Mesenteric fat pad (tissue), 1 donor: ENCODE results near the gene HEMK1. TPM values are rescaled to one million over a fixed set of nuclear protein-coding genes. Genes with fewer than 3 reads are reported as not detected.

ENCODE experiments used
- DNase-seq: peaks from one replicate; pipeline ENCODE4 v3.0.0-alpha.2; 2020; ENCODE audit warnings: low spot score
- total RNA-seq: library from RNA; stranded (reverse); fragmentation: NEBNext Ultra II Directional; extraction: Animal tissue kit (Norgen Biotek cat#: 25700); gene quantifications from one replicate; pipeline ENCODE4 v1.2.1, GENCODE V29; 2021
- donor health status: DM: yes; HTN: yes; CAD: no.

HEMK1 gene
- total RNA-seq, 1 donor from 2014 or later: 15.5 TPM

DNA sequence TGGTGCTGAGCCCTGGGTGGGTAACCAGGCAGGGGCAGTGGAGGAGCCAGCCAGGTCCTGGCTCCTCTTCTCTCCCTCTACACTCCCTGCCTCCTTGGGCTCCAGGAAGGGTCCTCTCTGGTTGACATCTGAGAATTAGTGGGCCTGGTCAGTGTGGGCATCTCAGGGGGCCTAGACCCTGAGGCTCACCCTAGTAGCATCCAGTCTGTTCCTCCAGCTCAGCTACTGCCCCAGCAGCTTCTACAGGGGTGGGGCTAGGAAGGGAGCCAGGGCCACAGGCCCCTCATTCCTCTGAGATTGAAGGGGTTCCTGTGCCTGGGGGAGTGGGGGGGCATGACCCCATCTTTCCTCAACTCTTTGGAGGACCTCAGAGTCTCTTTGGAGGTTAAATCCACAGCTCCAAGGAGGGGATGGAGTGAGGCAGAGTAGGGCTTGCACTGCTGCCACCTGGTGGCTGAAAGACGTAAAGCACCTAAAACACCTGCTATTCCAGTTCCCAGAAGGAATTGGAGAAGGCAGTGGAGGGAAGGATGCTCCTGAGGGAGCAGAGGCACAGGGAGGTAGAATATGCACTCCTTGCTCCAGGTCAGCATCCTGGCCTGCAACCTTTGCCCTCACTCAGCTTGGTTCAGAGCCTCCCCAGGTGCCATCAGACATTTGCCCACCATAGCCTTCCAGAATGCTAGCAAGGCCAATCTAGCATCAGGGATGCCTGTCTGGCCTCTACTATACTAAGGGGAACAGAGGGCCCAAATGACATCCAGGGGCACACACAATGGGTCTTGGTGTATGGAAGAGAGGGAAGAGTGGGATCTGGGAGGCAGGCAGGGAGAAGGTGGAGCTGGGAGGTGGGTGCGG lies 26.9 kb upstream of the HEMK1 start:
- DNase-seq: no peak

DNA sequence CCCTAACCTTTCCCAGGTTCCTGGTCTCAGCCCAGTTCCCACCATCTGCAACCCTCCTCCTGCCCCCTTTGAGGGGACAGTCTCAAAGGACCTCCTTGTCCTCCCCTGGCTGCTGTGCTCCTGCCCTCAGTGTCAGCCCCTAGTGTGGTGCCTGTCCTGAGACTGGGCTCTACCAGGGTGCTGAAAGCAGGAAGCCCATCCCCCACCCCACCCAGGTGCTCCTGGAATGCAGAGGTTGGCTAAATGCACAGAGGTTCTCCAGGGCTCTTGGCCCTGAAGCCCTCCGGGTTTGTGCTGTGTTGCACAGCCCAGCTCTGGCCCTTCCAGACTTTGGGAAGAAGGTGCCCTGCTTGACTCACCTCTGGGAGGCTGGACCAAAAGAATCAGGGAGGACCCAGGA lies 23.5 kb upstream of the HEMK1 start:
- no peak for DNase-seq

DNA sequence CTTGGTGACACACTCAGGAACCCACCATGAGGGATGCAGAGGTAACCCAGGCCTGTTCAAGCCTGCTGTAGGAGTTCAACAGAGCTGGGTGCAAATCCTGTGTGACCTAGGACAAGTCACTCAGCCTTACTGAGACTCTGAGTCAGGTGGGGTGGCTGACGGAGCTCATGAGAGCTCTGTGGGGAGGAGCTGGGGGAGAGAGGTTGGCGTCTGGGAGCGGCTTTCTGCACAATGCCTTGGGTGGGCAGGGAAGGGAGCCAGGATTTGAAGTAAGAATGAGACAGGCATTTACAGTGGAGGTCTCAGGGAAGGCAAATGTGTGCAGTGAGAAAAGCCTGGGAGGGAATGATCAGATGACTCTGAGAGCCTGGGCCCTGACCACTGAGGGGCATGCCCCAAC lies 20.1 kb upstream of the HEMK1 start:
- no peak for DNase-seq

DNA sequence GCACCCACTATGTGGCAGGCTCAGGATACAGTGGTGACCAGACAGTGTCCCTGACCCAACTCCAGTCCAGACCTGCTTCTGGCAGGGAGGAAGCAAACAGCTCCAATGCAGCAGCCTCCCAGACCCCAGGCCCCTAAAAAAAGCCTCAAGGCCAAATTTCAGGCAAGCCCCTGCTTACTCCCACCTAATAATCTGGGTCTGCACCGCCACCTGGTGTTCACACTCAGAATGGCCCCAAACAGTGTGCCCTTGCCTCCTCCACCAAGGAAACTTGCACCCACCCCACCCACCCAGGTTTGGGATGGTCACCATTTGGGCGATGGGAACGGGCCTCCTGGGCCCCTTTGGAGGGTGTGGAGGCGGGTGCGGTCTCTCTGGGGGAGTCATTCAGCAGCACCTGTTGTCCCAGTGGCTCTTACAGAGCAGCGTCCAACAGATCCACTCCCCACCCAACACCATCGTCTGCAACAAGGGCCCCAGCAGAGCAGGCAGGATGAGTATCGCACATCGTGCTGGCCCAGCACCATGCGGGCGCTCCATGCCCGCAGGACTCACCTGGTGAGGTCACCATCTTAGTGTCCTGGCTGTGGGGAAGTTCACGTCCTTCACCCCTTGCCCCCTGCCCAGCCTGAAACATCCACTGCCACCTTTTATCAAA lies 19.1 kb upstream of the HEMK1 start:
- DNase-seq: no peak

DNA sequence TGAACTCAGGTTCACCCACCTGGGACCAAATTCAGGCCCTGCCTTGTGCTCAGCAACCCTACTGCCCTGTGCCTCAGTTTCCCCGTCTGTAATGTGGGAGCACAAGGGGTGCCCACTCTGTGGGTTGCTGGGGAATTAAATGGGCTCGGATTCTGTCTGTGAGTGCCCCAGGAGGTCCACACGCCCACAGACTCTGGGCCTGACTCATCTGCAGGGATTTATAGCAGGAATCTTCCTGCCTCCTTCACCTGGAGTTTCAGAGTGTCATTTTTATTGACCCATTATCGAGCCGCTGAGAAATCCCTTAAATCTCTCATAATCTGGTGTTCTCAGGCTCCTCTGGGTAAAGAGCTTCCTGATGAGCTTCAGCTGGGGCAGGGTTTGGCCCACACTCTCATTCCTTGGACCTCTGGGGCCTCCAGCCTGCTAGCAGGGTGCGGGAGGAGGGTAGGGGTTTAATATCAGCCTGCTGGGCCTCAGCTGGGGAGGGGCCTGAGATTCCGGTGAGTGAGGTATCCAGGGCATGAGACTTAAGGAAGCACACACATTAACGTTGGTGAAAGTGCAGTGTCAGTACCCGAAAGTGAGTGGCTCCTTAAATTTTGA lies 18.2 kb upstream of the HEMK1 start:
- DNase-seq: no peak

DNA sequence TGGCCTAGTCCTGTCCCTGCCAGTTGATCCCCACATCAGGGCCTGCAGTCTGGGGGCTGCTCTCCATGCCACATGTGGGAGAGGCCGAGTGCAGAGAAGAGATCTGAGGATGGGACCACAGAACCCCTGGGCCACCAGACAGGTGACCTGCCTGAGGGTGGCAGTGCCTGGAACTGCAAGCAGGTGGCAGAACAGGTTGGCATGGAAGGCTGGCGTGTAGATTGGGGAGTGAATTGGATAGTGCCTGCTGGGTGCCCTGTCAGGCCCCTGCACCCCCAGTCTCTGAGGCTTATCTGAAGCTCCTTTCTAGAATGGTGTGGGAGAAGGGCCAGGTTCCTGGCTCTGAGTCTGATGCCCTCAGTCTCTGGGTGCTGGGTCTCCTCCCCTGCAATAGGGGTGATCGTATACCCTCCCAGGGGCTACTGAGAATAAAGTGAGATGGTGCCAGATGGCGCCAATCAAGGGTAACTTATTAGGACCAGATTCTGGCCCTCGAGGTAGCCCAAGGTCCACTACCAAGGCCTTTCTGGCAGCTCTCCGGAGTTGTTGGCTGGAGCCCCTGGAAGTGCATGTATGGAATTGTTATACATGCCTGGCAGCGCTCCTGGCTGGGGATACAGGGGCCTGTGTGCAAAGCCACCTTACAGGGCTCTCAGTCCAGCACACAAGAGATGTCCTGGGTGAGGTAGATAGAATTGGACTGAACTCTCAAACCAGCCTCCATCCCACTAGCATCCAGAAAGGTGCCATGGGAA lies 17.5 kb upstream of the HEMK1 start:
- no peak for DNase-seq

DNA sequence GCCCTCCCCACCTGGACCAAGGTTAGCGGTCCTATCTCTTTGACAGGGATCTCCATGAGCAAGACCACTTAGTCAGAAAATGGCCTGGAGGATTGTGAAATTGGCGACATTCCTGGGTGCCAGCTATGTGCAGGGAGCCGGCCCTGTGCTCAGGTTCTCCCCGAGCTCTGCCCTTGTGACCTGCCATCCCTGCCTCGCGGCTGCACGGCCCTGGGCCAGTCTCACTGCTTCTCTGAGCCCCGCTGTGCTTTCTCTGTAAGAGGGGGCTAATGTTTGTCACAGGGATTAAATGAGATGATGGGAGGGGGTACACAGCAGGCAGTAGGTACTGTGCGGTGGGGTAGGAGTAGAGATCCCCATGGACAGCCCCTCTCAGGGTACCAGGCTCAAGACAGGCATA lies 16.7 kb upstream of the HEMK1 start:
- no peak for DNase-seq

DNA sequence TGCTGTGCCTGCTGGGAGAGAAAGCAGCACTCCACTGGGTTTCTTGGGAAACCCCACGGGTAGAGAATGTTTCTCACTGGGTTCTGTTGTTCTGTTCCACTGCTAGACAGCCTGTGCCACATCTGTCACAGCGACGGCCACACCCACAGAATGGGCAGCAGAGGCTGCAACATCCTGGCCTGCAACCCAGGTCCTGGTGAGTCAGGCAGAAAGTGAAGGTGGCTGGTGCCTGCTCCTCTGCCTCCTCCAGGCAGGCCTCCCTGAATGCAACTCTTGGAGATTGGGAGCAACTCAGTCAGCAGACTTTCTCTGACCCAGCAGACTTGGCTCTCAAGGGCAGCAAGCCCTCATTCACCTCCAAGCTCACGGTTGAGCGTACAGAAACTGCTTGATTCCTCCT lies 14.8 kb upstream of the HEMK1 start:
- DNase-seq: no peak

DNA sequence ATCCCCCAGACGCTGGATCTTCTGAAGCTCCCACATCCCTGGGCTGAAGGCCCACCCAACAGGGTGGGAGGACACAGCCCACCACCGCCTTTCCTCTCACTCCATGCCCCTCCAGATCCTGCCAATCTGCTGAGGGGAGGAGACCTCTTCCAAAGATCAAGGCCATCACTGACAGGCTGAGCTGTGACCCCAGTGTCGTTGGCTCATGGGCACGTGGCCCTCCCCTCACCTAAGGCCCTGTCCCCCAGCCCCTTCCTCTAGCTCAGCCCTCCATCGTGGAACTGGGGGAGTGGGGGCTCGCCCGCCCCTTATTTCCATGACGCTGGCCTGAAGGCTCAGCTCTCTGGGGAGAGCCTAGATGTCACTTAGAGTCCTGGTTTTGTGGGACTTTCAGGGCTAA lies 12.2 kb upstream of the HEMK1 start:
- no peak for DNase-seq

DNA sequence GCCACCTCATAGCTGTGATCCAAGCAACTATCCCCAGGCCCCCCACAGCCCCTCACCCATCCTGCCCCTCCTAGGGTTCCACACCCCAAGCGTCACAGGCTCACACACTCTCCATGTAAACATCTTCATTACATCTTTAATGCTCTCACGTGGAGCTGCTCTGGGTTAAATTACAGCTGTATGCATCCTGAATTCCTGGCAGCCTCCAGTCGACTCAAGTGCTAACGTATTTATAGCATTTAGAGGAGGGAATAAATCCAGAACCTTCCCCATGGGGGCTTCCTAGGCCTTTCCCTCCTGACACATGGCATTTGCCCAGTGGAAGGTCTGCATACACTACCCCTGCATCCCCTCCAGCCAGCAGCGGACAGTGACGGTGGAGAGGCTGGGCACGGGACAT lies 11.4 kb upstream of the HEMK1 start:
- DNase-seq: no peak

DNA sequence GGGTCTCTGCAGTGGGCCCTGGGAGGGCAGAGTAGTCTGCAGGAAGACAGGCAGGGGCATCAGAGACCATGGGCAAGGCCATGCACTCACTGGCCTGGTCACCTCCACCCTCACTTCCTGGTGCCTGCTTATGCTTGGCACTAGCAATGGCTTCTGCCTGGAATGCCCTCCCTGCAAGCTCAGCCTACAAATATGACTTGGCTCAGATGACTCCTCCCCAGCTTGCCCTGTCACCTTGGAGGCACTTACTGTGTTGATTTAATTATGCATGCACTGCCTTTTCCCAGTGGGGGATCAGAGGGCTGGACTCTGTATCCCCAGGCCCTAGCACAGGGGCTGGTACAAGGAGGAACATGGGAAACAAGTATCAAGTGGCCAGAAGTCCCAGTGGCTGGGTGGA lies 9.6 kb upstream of the HEMK1 start:
- DNase-seq: no peak

DNA sequence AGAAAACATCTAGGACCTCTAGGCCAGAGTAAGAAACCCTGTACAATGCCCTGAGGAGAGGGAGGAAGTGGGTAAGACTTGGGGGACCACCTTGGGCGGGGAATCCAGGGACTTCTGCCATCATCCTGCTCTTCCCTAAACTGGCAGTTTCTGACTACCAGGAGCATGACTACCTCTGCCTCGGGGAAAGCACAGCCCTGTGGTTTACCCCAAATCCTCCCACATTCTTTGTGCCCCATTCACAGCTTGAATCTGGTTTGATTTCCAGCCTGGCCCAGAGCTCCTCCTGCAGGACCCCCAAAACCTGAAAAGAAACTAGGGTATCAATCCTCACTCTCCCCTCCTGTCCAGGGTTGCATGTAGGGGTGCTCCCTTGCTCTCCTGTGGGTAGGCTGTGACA lies 6.5 kb upstream of the HEMK1 start:
- no peak for DNase-seq

DNA sequence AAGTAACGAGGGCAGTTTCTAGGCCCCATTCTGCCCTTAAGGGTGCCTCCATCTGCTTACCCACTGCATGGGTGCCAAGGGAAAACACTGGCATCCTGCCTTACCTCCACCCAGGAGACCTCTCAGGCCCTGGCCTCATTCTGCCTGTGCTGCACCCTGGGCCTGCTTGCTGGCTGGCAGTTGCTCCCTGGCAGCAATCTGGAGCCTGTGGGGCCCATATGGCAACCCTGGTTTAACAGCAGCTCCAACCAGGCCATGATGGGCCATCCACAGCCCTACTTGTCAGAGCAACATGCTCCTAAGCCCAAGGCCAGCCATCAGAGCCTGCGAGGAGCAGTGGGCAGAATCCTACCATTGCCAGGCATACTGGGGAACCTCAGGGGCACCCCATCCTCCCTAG lies 5.5 kb upstream of the HEMK1 start:
- DNase-seq: no peak

DNA sequence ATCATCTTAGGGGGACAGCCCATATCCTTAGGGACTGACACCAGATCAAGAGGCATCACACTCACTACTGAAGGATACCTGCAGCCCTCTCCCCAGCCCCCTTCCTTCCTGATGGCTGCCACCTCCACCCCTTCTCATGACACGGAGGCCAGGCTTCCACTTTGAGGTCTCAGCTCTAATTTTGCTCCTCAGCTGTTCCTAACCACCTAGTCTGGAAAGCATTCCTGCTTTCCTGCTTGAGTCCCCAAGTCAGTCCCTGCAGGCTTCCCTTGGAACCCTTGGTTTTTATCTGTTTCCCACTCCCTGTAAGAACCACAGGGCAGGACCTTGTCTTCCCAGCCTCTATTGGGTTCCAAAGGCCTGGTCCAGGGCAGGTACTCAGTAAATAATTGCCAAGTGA lies 5.0 kb upstream of the HEMK1 start:
- DNase-seq: no peak

DNA sequence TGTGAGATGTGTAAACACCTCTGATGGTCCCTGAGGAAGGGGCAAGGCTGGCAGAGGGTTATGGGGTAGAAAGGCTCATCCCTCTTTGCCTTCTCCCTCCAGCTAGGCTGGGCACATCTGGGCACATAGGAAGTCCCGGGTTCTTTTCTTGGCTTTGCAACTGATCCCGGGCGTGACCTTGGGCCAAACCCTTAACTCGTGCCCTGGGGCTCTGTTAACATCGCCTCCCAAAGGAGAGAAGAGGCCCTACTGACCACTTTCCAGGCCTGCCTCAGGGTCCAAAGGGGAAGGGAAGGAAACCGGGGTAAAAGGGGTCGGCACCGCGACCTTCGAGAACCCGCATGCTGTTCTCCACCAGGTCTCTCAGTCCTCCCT lies 2.3 kb upstream of the HEMK1 start:
- DNase-seq: no peak

DNA sequence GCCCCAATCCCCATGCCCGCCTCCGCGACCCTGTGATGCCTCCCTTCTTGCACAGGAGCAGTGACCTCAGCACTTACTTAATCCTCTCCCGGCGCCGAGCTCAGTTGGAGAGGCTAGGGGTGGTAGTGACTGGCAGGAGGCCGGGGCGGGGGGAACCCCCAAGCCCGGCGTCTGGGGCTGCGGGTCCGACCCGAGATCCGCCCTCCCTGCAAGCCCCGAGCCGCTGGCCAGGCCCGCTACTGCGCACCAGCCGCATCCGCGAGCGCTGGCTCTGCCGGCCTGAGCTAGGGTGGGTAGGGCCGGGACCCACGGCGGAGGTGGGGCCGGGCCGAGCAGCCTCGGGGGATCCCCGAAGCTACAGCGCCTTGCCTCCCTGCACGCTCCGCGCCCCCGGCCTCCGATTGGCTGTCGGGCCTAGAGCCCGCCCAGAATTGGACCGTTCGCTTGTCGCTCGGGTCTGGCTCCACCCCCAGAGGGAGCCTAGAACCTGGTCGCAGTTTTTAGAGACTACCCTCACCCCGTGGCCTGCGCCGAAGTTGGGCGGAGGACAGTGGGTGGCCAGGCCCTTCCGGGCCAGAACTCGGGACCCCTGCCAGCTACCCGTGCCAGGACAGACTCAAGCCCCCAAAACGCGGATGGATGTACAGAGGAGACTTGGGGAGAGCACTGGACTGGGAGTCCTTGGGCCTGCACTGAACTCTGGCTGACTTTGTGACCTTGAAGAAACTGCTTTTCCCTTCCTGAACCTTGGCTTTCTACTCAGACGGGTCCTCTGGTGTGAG lies 1.7 kb upstream of the HEMK1 start, which contains the start of gene C3orf18:
Gene C3orf18 (minus strand): TSS at position 362 of the 782 bp plus-strand sequence. CDS start 2,048 bp downstream, outside the sequence.
- peak; percentile 98 for DNase-seq

DNA sequence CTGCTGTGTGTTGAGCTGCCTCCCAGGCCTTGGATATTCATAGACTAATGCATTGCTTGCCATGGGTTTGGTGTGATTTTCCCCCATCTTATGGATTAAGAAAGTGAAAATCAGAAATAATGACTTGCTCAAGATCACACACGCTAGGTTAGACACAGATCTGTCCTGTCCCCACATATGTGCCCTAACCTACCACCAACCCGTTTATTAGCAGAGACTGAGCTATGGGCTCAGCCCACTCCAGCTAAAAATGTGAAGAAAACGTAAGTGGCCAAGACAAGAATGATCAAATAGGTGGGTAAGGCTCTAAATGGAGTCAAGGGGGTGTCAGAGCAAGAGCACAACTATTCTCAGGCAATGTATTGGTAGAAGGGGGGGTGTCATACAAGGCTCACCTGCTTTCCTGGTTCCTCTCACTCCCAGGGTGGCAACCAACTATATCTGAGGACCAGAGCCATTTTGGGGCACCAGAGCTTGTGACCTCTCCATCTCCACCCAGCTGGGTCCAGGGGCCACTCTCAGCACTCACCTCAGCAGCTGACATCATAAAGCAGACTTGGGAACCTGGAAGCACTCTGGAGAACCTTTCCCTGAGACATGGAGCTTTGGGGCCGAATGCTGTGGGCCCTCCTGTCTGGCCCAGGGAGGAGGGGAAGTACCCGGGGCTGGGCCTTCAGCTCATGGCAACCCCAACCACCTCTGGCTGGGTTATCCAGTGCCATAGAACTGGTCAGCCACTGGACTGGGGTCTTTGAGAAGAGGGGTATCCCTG lies 1.4 kb downstream of the HEMK1 start:
- no peak for DNase-seq

DNA sequence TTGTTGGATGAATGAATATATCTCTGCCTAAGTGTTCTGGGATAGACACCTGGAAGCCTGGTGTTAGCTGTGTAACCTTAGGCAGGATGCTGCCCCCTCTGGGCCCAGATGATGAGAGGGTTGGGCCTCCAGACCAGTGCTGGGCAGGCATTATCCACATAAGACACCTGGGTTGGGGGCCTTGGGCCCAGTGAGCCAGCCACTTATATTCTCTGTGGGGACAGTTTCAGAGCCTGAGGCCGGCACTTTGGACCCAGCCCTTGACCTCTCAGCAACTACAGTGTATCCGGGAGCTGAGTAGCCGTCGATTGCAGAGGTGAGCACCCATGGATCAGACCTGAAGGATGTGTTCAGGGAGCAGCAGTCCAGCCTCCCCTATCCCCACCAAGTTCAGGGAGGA lies 2.2 kb downstream of the HEMK1 start:
- DNase-seq: no peak

DNA sequence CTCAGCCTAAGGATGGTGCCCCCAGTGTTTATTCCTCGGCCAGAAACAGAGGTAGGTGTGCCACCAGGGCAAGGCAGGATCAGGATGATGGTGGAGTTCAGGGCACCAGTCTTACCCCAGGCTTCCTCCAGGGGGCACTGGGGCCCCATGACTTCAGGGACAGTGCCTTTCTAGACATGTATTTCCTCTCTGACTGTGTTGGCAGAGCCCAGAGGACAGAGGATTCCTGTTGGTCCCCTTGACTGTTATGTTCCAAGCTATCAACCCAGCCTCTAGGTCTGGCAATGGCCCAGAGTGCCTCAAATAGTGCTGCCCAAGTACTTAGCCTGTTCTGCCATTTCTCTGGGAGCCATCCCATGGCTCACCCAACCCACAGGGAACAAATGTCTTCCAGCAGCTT lies 2.8 kb downstream of the HEMK1 start:
- peak; percentile 93 for DNase-seq

DNA sequence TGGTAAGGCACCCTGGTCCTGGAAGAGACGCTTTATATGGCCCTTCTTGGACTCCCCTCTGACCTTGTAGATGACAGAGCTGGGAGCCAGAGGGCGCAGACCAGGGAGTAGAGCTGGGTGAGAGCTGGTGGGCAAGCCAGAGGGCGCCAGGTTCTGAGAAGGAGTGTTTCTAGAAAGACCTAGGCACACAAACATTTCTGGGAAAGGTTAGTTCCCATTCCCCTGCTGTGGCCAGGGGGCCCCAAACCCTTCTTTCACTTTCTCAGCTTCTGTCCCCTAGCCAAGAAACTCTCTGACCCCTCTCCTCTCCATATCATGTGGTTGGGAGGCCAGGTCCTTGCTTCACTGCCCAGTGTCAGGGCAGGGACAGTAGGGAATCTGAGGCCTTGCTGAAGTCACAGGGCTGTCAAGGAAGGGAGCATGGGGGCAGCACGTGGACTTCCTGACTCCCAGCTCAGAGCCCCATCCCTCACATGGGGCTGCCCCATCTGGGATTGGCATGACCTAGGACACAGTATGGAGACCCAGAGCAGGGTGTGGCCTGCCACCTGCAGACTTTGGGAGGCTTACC lies 3.6 kb downstream of the HEMK1 start:
- DNase-seq: no peak
